HG03520 (cell line): Measurements from ENCODE around the gene DYRK1B.
"Not testable (repeated sequence)": the region's sequence is repeated elsewhere in the genome, so short reads cannot be mapped to it uniquely, and the experiment has no call there.

Experiments
- ATAC-seq: cut with Tn5 transposase; IDR thresholded peaks from one replicate; pipeline ENCODE4 v1.9.1; 2021; ENCODE audit warnings: mild to moderate bottlenecking, moderate library complexity; ENCODE audit not compliant: unreplicated experiment

Gene DYRK1B

DNA sequence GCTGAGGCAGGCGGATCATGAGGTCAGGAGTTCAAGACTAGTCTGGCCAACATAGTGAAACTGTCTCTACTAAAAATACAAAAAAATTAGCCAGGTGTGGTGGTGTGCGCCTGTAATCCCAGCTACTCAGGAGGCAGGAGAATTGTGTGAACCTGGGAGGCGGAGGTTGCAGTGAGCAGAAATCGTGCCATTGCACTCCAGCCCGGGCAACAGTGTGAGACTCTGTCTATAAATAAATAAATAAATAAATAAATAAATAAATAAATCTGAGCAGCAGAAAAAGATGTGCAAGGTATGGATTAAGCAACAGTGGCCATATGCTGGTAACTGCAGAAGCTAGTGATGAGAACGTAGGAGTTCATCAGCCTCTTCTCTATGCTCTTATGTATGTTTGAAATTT, 19.9 kb downstream of the DYRK1B start:
- ATAC-seq: not testable (repeated sequence)

DNA sequence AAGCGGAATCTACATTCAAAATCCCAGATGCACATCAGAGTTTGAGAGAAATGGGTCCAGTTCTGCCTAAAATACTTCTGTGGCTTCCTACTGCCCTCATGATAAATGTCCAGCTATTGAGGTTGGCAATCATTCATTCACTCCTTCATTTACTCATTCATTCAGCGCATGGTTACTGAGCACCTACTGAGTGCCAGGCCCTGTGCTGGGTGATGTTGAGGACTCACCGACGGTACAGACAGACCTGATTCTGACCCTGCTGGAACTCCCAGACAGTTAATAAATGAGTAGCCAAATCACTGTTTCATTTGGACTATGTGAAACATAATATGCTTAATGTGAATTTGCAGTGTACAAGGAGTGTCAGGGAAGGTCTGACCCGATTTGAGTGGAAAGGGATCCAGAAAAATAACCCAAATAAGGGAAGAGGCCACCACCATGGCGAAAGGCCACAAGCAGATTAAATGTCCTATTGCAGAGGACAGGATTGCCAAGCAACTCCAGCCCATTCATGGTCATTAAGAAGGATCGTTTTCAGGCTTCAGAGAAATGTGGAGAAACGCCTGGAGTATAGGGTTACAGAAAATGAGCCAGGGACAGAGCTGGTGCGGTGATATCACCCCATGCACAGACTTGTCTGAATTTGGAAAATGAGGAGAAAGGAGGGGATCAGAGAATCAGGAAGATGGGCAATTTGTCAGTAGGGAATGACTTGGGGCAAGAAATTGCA, 20.5 kb downstream of the DYRK1B start:
- ATAC-seq: no peak

DNA sequence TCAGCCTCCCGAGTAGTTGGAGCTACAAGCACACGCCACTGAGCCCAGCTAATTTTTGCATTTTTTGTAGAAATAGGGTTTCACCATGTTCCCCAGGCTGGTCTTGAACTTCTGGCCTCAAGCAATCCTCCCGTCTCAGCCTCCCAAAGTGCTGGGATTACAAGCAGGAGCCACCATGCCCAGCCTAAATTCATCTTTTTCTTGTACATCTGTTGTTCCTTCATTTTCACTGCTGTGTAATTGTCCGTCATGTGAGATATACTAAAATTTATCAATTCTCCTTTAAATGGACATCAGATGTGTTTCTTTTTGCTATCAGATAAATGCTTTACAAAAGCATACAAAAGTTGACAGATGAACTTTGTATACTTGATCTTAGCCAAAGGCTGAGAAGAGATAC, 22.9 kb downstream of the DYRK1B start:
- no peak for ATAC-seq

DNA sequence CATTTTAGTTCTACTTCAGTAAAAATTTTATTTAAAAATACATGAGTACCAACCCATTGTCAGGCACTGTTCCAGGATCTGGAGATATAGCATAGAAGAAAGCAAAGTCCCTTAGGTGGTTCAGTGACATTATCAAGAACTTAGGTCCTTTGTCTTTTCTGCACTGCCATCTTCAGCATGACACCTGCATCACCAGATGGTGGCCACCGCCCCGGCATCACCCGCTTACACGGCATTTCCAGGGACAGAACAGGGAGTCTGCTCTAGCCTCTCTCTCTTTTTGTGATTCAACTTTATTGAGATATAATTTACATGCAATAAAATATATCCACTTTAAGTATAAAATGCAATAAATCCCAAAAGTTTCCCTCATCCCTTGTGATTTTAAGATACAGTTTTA, 23.5 kb downstream of the DYRK1B start:
- no peak for ATAC-seq

DNA sequence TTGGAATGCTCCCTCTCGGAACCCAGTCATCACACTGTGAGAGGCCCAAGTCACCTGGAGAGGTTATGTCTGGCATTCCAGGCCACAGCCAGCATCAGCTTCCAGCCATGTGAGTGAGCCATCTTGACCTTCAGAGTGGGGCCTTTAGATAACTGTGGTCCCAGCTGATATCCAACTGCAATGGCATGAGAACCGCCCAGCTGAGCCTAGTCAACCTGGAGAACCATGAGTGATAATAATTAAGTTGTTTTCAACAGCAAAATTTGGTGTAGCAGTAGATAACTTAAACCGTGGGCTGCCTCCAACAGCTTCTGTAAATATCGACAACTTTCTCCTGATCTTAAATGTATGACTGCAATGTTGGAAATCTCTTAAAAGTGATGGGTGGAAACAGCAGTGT, 24.6 kb downstream of the DYRK1B start:
- ATAC-seq: no peak

DNA sequence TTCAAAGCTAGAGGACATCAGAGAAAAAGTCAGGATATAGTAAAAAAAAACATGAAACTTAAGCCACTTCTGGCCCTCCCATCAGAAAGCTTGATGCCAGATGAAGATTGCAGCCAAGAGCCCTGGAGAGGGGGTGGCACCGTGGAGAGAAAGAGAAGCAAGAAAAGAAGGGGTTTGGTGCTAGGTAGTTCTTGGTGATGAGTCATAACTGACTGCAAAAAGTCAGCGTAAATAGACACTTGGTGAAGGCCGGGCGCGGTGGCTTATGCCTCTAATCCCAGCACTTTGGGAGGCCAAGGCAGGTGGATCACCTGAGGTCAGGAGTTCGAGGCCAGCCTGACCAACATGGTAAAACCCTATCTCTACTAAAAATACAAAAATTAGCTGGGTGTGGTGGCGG, 25.3 kb downstream of the DYRK1B start:
- ATAC-seq: not testable (repeated sequence)

DNA sequence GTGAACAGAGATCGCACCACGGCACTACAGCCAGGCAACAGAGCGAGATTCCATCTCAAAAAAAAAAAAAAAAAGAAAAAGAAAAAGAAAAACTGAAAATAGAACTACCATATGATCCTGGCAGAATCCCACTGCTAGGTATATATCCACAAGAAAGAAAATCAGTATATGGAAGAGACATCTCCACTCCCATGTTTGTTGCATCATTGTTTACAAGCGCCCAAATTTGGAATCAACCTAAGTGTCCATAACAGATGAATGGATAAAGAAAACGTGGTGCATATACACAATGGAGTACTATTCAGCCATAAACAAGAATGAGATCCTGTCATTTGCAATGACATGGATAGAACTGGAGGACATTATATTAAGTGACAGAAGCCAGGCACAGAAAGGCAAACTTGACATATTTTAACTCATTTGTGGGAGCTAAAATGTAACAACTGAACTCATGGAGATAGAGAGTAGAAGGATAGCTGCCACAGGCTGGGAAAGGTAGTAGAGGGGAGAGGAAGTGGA, 26.1 kb downstream of the DYRK1B start:
- ATAC-seq: no peak

DNA sequence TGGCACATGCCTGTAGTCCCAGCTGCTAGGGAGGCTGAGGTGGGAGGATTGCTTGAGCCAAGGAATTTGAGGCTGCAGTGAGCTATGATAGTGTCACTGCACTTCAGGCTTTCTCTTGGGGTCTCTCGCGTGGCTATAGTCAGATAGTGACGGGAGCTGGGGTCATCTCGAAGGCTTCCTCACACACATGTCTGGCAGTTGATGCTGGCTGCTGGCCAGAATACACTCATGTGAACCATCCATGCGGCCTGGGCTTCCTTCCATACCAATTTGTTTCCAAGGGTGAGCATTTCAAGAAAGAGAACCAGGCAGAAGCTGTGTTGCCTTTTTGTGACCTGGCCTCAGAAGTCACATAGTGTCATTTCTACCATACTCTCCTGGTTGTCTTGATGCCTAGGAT, 28.9 kb downstream of the DYRK1B start:
- ATAC-seq: no peak

DNA sequence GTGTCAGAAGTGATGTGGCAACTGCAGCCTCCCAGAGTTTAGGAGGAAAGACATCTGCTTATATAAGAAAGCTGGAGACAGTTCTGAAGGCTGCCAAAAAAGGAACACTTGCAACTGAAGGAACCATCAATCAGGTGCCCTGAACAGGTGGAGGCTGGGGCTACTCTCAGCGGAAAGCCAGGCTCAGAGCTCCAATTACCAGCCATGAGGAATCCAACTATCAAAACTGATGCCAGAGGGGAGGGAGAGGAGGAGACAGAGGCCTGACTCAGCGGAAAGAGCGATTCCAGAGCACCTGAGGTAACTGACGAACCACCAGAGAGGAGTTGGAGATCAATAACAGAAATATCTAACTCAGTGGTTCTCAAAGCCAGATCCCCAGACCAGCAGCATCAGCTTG, 31.0 kb downstream of the DYRK1B start:
- ATAC-seq: no peak

DNA sequence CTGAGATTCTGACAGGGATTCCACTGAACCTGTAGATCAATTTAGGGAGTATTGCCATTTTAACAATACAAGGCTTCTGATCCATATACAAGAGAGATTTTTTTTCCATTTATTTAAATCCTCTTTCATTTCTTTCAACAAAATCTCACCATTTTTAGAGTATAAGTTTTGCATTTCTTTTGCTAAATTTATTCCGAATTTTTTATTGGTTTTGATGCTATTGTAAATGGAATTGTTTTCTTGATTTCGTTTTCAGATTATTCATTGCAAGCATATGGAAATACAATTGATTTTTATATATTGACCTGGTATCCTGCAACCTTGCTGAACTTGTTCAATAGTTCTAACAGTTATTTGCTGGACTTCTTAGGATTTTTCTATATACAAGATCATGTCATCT, 36.9 kb downstream of the DYRK1B start:
- ATAC-seq: no peak

DNA sequence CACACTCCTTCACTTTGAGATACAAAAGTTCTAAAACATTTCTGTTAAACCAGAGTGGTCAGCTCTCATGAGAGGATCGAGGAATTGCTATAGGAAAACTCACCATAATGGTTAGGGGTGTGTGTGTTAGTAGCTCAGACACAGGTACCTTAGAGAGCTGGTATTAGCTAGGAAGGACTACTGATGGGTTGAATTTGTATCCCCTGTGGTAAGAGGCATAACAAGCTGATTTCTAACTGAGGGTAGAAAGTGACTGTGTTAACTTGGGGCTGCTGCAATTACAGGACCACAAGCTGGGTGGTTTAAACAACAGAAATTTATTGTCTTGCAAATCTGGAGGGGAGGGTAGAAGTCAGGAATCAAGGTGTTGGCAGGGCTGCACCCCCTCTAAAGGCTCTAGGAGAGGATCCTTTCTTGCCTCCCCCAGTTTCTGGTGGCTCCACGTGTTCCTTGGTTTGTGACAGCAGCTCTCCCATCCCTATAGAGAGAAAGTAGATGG, 37.9 kb downstream of the DYRK1B start:
- ATAC-seq: no peak

DNA sequence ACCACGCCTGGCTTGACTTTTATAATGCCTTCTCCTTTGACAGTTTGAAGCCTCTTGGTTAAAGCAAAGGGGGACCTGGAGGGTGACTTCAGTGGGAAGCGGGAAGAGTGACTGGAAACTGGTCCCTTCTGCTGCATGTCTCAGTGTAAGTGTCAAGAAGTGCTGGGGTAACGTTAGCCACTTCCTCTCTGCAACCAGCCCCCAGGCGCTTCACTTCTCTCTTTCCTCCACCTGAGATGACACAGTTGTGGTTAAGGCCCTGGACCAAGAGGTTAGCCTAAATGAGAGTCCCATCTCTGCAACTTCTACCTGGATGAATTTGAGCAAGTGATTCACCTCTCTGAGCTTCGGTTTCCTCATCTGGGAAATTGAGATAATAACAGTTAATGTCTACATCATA, 39.0 kb downstream of the DYRK1B start:
- ATAC-seq: no peak

DNA sequence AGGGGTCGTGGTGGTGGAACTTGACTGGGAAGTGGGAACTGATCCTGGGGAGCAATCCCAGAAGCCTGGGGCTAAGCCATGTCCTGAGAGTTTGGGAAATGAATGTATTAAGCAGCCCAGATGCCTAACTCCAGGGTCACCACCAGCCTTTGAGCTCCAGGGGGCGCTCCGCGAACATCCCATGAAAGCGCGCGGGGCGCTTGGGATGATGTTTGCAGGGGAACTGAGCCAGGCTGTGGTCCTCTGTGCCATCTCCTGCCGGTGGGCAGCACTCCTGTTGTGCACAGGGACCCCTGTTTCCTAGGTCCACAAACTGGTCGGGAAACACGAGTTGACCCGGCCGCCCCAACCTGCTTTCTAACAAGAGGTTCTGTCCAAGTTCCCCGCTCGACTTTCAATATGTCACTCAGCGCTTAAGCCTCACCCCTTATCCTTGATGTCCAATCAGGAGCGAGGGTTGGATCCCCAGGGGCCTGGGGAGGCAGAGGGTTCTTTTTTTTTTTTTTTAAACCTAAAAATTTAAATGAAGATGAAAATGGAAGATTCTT, 40.9 kb downstream of the DYRK1B start:
- no peak for ATAC-seq

DNA sequence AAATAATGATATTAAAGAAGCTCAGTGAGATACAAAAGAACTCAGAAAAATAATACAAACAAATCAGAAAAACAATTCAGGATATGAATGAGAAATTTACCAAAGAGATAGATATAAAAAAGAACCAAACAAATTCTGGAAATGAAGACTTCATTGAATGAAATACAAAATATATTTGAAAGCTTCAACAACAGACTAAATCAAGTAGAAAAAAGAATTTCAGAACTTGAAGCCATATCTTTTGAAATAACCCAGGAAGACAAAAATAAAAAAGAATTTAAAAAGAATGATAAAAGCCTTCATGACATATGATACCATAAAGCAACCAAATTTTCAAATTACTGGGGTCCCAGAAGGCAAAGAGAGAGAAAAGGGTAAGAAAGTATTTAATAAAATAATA, 45.7 kb downstream of the DYRK1B start:
- ATAC-seq: no peak

DNA sequence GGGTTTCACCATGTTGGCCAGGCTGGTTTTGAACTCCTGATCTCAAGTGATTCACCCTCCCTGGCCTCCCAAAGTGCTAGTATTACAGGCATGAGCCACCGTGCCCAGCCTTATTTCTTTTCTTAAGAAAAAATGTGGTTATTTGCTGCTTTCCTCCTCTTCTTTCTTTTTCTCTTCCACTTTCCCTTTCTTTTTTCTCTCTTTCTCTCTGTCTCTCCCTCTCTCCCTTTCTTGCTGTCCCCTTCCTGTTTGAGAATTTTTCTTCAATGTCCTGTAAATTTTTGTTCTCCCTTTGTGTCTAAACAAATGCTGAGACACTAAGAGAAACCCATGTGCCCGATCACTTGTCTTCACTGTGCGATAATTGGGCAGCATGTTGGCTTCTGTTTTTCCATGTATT, 53.1 kb downstream of the DYRK1B start:
- no peak for ATAC-seq

DNA sequence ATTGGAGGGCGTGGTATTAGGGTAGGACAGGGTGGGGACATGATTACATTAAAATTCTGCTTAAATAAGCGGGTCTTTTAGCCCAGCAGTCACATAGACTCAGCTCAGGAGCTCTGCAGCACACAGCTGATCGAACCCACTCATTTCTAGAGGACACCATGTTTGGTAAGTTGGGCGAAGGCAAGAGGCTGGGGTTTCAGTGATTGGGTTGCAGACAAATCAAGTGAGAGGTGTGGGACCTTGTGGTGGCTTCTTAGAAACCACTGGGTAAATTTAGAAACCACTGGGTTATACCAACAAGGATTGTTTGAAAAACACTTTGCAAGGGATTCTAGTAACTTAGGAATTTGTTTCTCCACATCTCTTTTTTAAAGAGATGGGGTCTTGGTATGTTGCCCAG, 55.2 kb downstream of the DYRK1B start, which contains the start of gene LEUTX:
Gene LEUTX, plus strand, starts transcription at position 92 of the 400 bp plus-strand sequence. Its CDS starts 67 bp downstream, at position 159.
- ATAC-seq: no peak
